Endothelial cell of umbilical vein (primary cell): ENCODE measurements around the gene GZF1. TPM values are rescaled to one million over a fixed set of nuclear protein-coding genes. Genes with fewer than 3 reads are reported as not detected.

Source experiments
- BruUV-seq: library from RNA; stranded (reverse); fragments of 400-500 nt; replicated peaks from 2 replicates; lab custom pipeline; 2021; lab: Mats Ljungman, UMichigan
- CTCF ChIA-PET: fragments of 300-600, 350-600 bp; sonication (Branson Sonifier 250); formaldehyde crosslinking; loops from one replicate; lab custom pipeline; 2021; ENCODE audit warnings: antibody characterized with exemption, inconsistent platforms; lab: Charles Lee
- POLR2A ChIA-PET: fragments of 300-600, 350-600 bp; sonication (Branson Sonifier 250); formaldehyde crosslinking; loops from one replicate; lab custom pipeline; 2021; ENCODE audit warnings: antibody characterized with exemption, inconsistent platforms; lab: Charles Lee
- DNase-seq: peaks from one replicate; pipeline ENCODE4 v3.0.0-alpha.2; 2011; ENCODE audit warnings: low read depth, low spot score
- FAIRE-seq: peaks from 2 replicates; lab custom pipeline; 2011; peaks lifted over from hg19 to GRCh38; lab: Jason Lieb, UNC
- H2AFZ ChIP-seq: 2 replicates; pipeline ENCODE4 v1.6.0; 2012; ENCODE audit warnings: low read depth, low read length, control low read depth, inconsistent platforms
- H3K27ac ChIP-seq: 2 replicates; pipeline ENCODE4 v1.5.1; 2011; ENCODE audit warnings: low read depth, mild to moderate bottlenecking, control low read depth, low read length, moderate library complexity; ENCODE audit not compliant: insufficient read depth
- H3K27me3 ChIP-seq, 2 experiments: 2 replicates each; pipeline versions ENCODE4 v1.6.0 to v1.6.1; 2011; ENCODE audit warnings: low read length in 2 of 2, mixed read lengths in 1 of 2; ENCODE audit not compliant: control insufficient read depth in 2 of 2, insufficient read depth in 2 of 2
- H3K36me3 ChIP-seq, 2 experiments: 2 replicates in 1 of 2; 3 replicates in 1 of 2; pipeline ENCODE4 v1.5.1; 2011; ENCODE audit warnings: low read length in 2 of 2, mild to moderate bottlenecking in 1 of 2, moderate library complexity in 1 of 2; ENCODE audit not compliant: control insufficient read depth in 2 of 2, insufficient read depth in 2 of 2; ENCODE audit errors: extremely low read depth in 1 of 2
- H3K4me1 ChIP-seq: 3 replicates; pipeline ENCODE4 v1.5.1; 2011; ENCODE audit warnings: mild to moderate bottlenecking, low read length; ENCODE audit not compliant: control insufficient read depth, insufficient read depth; ENCODE audit errors: extremely low read depth
- H3K4me2 ChIP-seq: 2 replicates; pipeline ENCODE4 v1.6.1; 2011; ENCODE audit warnings: low read length, control low read depth, mixed read lengths; ENCODE audit not compliant: insufficient read depth
- H3K4me3 ChIP-seq, 3 experiments: fragments of 200-600 bp in 1 of 3; sonication (generic), shearing (Covaris generic) in 1 of 3; replicated peaks in 1 of 3; 2 replicates each; pipeline ENCODE4 v1.5.1; 2011 to 2016; ENCODE audit warnings: control low read depth in 3 of 3, low read length in 3 of 3, mild to moderate bottlenecking in 2 of 3, inconsistent platforms in 1 of 3, low read depth in 1 of 3, moderate library complexity in 1 of 3; ENCODE audit not compliant: insufficient read depth in 1 of 3
- H3K79me2 ChIP-seq: 2 replicates; pipeline ENCODE4 v1.6.0; 2012; ENCODE audit warnings: low read length, inconsistent platforms; ENCODE audit not compliant: control insufficient read depth, insufficient read depth
- H3K9ac ChIP-seq: replicated peaks from 2 replicates; pipeline ENCODE3; 2011; ENCODE audit warnings: low read length, control low read depth; ENCODE audit not compliant: insufficient read depth; ENCODE audit errors: extremely low read depth
- H3K9me1 ChIP-seq: replicated peaks from 3 replicates; pipeline ENCODE4 v1.6.0; 2011; ENCODE audit warnings: mild to moderate bottlenecking, low read length; ENCODE audit not compliant: control insufficient read depth, insufficient read depth; ENCODE audit errors: extremely low read depth
- H3K9me3 ChIP-seq: replicated peaks from 2 replicates; pipeline ENCODE4 v1.5.1; 2012; ENCODE audit warnings: low read length, inconsistent platforms; ENCODE audit not compliant: control insufficient read depth, insufficient read depth
- H4K20me1 ChIP-seq: replicated peaks from 2 replicates; pipeline ENCODE3; 2011; ENCODE audit warnings: mild to moderate bottlenecking, low read length; ENCODE audit not compliant: control insufficient read depth, insufficient read depth; ENCODE audit errors: extremely low read depth
- EZH2 ChIP-seq: IDR thresholded peaks from 2 replicates; pipeline ENCODE4 v1.6.1; 2012; ENCODE audit warnings: borderline replicate concordance, low read depth, mild to moderate bottlenecking, moderate library complexity, low read length, inconsistent platforms; ENCODE audit not compliant: severe bottlenecking
- FOS ChIP-seq: IDR thresholded peaks from 2 replicates; pipeline ENCODE4 v1.6.1; 2011; ENCODE audit warnings: mild to moderate bottlenecking, low read length, moderate library complexity, borderline replicate concordance; ENCODE audit not compliant: insufficient read depth
- GATA2 ChIP-seq: IDR thresholded peaks from 2 replicates; pipeline ENCODE4 v1.7.0; 2011; ENCODE audit warnings: low read depth, mild to moderate bottlenecking, moderate library complexity, mixed read lengths, low read length; ENCODE audit not compliant: insufficient read length, insufficient read depth
- JUN ChIP-seq: IDR thresholded peaks from 2 replicates; pipeline ENCODE4 v1.6.1; 2011; ENCODE audit warnings: borderline replicate concordance, low read depth; ENCODE audit not compliant: insufficient read length, insufficient read depth
- MYC ChIP-seq: IDR thresholded peaks from one replicate; pipeline ENCODE4 v1.6.1; 2011; ENCODE audit warnings: mild to moderate bottlenecking, low read depth, low read length
- POLR2A ChIP-seq: IDR thresholded peaks from 2 replicates; pipeline ENCODE4 v1.6.1; 2012; ENCODE audit warnings: low read depth, mild to moderate bottlenecking, control low read depth, low read length
- POLR2AphosphoS5 ChIP-seq: IDR thresholded peaks from 2 replicates; pipeline ENCODE4 v1.6.1; 2012; ENCODE audit warnings: low read depth, mild to moderate bottlenecking, control low read depth, low read length, moderate library complexity; ENCODE audit not compliant: insufficient read depth
- dilution Hi-C: fragments of 300-500 bp; cut with MboI; formaldehyde crosslinking; loops from one replicate; pipeline ENCODE4 v1.15.0; 2019; ENCODE audit warnings: low sequenced_read_pairs; ENCODE audit not compliant: extremely low pct_ligation_motif_present
- intact Hi-C: fragments of 100-400 bp; cut with micrococcal nuclease; formaldehyde crosslinking; loops from one replicate; pipeline ENCODE4 v1.10.0; 2022
- polyA plus RNA-seq, 4 experiments: library from polyadenylated mRNA; depleted of rRNA in 3 of 4; stranded (reverse) in 3 of 4; unstranded in 1 of 4; fragments of >200 nt; gene quantifications; 2 replicates each; pipeline versions ENCODE4 v1.2.1 to v1.2.3, GENCODE V29; 2011 to 2012; ENCODE audit warnings: missing spikeins in 1 of 4
- total RNA-seq: library from RNA; stranded (reverse); gene quantifications from 2 replicates; pipeline ENCODE4 v1.2.3, GENCODE V29; 2021
- TF ChIP-seq, protein P1 (sequence below), 2 donors: IDR thresholded peaks; 1 replicate in 1 of 2; 2 replicates in 1 of 2; pipeline ENCODE4 v1.5.1; 2011; ENCODE audit warnings: low read length in 2 of 2, mild to moderate bottlenecking in 2 of 2, moderate library complexity in 2 of 2, control low read depth in 1 of 2, inconsistent platforms in 1 of 2, low read depth in 1 of 2; ENCODE audit not compliant: insufficient read depth in 1 of 2; ENCODE audit errors: extremely low read depth in 1 of 2
- TF ChIP-seq, protein P2 (sequence below): IDR thresholded peaks from 2 replicates; pipeline ENCODE4 v1.6.1; 2011; ENCODE audit not compliant: insufficient read depth, insufficient read length

GZF1 gene
- total and polyA plus RNA-seq, 2 donors (not counting 3 experiments of a cell fraction or from before 2014, with no cell fraction given): 9.7 to 10.0 TPM

DNA sequence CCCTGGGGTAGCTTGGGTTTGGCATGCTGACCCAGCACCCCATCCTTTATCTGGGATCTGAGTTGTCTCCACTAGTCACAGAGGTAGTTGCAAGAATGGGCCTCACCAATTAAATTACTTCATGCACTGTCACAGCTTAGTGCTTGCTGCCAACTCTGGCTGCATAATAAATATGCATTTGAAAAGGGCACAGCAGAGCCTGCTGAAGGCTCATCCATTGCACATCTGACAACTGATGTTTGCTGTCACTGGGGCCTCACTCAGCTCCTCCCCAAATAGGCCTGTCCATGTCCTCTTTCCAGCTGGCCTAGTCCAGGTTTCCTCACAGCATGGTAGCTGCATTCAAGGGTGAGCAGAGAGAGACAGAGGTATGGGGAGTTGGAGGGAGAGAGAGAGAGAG, 24.7 kb upstream of the GZF1 start:
- DNase-seq (no peak), FAIRE-seq (no peak)
- Histone ChIP-seq H3K27ac (no peak overlapping the region), H3K9me3 (no peaks in the 10 kb centered on the region), H3K36me3 (no peaks in the 10 kb centered on the region), H3K4me2 (no peak overlapping the region), H3K4me1 (peaks cover under 1% of the 10 kb centered on the region), H3K79me2 (no peaks in the 10 kb centered on the region), H3K27me3 (peaks cover 2 to 3% of the 10 kb centered on the region in 2 experiments), H4K20me1 (no peaks in the 10 kb centered on the region), H3K9me1 (no peaks in the 10 kb centered on the region), H3K4me3 (no peak overlapping the region), H3K9ac (no peak overlapping the region), H2AFZ (no peak overlapping the region)
- intact Hi-C loops: no loop called here
- CTCF ChIA-PET: interaction anchor here (1.0 to 8.8 kb wide), 6 partner anchors 8 to 644 kb away, joined by 3 to 222 read pairs (median 18); partner anchors contain the start of gene THBD
- BruUV-seq: no TSS peak
- dilution Hi-C loops: no loop called here
- TF ChIP-seq JUN (no peak), POLR2A (no peak), MYC (no peak), POLR2AphosphoS5 (no peak), EZH2 (no peak), FOS (no peak), GATA2 (no peak)
- TF ChIP-seq, protein P1, sequence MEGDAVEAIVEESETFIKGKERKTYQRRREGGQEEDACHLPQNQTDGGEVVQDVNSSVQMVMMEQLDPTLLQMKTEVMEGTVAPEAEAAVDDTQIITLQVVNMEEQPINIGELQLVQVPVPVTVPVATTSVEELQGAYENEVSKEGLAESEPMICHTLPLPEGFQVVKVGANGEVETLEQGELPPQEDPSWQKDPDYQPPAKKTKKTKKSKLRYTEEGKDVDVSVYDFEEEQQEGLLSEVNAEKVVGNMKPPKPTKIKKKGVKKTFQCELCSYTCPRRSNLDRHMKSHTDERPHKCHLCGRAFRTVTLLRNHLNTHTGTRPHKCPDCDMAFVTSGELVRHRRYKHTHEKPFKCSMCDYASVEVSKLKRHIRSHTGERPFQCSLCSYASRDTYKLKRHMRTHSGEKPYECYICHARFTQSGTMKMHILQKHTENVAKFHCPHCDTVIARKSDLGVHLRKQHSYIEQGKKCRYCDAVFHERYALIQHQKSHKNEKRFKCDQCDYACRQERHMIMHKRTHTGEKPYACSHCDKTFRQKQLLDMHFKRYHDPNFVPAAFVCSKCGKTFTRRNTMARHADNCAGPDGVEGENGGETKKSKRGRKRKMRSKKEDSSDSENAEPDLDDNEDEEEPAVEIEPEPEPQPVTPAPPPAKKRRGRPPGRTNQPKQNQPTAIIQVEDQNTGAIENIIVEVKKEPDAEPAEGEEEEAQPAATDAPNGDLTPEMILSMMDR (IDR thresholded peaks at IDR 0.05; ENCODE audit: extremely low read depth in 1 of 2, insufficient read depth in 1 of 2, low read depth in 1 of 2, low read length in 2 of 2): no peak
- TF ChIP-seq, protein P2, sequence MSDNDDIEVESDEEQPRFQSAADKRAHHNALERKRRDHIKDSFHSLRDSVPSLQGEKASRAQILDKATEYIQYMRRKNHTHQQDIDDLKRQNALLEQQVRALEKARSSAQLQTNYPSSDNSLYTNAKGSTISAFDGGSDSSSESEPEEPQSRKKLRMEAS: no peak
- POLR2A ChIA-PET: interaction anchor here (1.3 kb wide), 1 partner anchor 286 kb away, joined by 3 read pairs; no protein-coding TSS in a partner anchor
